Left lung (tissue), 10 donors: ENCODE data around the gene GPAT3. TPM values are rescaled to one million over a fixed set of nuclear protein-coding genes. Genes with fewer than 3 reads are reported as not detected.

Experiments used
- ATAC-seq: fragments of 200-7000 bp; cut with Tn5 transposase; one replicate; pipeline ENCODE4 v1.9.1; 2020; ENCODE audit warnings: moderate library complexity
- DNase-seq, 4 donors: peaks; one replicate each; pipeline ENCODE4 v3.0.0-alpha.2; 2013 to 2020
- H3K27ac ChIP-seq, 2 donors: fragments of 200-600 bp; sonication (generic) in 1 of 2; one replicate each; pipeline versions ENCODE4 v1.5.0 to v1.8.0; 2020 to 2021
- H3K27me3 ChIP-seq, 2 donors: fragments of 200-600 bp; sonication (generic) in 1 of 2; one replicate each; pipeline versions ENCODE4 v1.5.0 to v1.8.0; 2020 to 2021
- H3K36me3 ChIP-seq, 2 donors: fragments of 200-600 bp; sonication (generic) in 1 of 2; one replicate each; pipeline versions ENCODE4 v1.5.0 to v1.8.0; 2020 to 2021
- H3K4me1 ChIP-seq, 2 donors: fragments of 200-600 bp; one replicate each; pipeline ENCODE4 v1.8.0; 2021
- H3K4me3 ChIP-seq, 2 donors: fragments of 200-600 bp; sonication (generic) in 1 of 2; one replicate each; pipeline versions ENCODE4 v1.5.0 to v1.8.0; 2020 to 2021; ENCODE audit warnings: mild to moderate bottlenecking in 1 of 2
- H3K9me3 ChIP-seq, 2 donors: fragments of 200-600 bp; sonication (generic) in 1 of 2; one replicate each; pipeline versions ENCODE4 v1.5.0 to v1.8.0; 2020 to 2021
- CTCF ChIP-seq, 2 donors: fragments of 200-600 bp; sonication (generic) in 1 of 2; IDR thresholded peaks; one replicate each; pipeline versions ENCODE4 v1.5.0 to v1.8.0; 2021; ENCODE audit warnings: antibody characterized with exemption in 2 of 2
- intact Hi-C, 2 donors: fragments of 100-400 bp; cut with DNase I; formaldehyde crosslinking; loops; one replicate each; pipeline versions ENCODE4 v1.11.2 to v1.14.2; 2022
- polyA plus RNA-seq, 6 donors: library from polyadenylated mRNA; unstranded; fragments of 120-200 nt; gene quantifications; one replicate each; pipeline ENCODE4 v1.2.1, GENCODE V29; 2013; ENCODE audit not compliant: insufficient read length in 6 of 6
- total RNA-seq, 2 donors: library from RNA; stranded (reverse); fragmentation: NEBNext Ultra II Directional; extraction: Animal tissue kit (Norgen Biotek cat#: 25700); gene quantifications; one replicate each; pipeline ENCODE4 v1.2.1, GENCODE V29; 2021
- donor health status: DM: no; HTN: yes; CAD: no.
- donor health status: DM: no; HTN: no; CAD: no.

The GPAT3 gene
- total and polyA plus RNA-seq, 8 donors: 5.7 to 16.7 (median 14.2) TPM

DNA sequence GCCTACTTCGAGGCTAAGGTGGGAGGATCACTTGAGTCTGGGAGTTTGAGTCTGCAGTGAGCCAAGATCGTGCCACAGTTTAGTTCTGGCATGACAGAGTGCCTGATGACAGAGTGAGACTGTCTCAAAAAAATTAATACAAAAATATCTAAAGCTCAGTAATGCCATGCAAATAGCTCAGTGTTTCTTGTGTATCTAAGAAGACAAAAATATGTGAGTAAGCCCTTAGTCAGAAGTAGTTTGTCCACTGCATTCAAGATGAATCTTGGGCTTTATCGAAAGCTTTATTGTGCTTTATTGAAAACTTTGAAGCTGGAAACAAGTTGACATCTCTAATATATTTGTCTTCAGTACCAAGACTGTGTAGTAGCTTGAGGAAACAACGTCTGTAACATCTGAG is 115.9 kb downstream of the GPAT3 start:
- ATAC-seq (no peak), DNase-seq (no peak)
- no peaks in the 10 kb centered on the region for H3K4me1 ChIP-seq
- no peaks in the 10 kb centered on the region for H3K36me3 ChIP-seq
- H3K27ac ChIP-seq: no peak overlapping the region
- no peak for TF ChIP-seq CTCF (IDR thresholded peaks at IDR 0.05)
- H3K9me3 ChIP-seq: no peaks in the 10 kb centered on the region
- intact Hi-C loops: no loop called here
- peaks cover 0 to 14% of the 10 kb centered on the region in 2 donors for H3K27me3 ChIP-seq
- H3K4me3 ChIP-seq: no peak overlapping the region

Other genes with a start within 250 kb of the GPAT3 start
- gene HPSE, start 201.3 kb upstream of the GPAT3 start, total RNA-seq: 10 to 100 TPM in 1 of 2 donors, 1 to 10 TPM in 1; 6.5 to 19.2 TPM
- 1 to 10 TPM; 1.3 to 2.8 (median 1.7) TPM for gene HPSE, start 201.3 kb upstream of the GPAT3 start, polyA plus RNA-seq
- 10 to 100 TPM; 13.1 to 18.4 TPM for gene HELQ, start 80.3 kb upstream of the GPAT3 start, total RNA-seq
- 10 to 100 TPM; 20.1 to 23.5 (median 22.1) TPM for gene HELQ, start 80.3 kb upstream of the GPAT3 start, polyA plus RNA-seq
- gene MRPS18C, start 80.0 kb upstream of the GPAT3 start, total RNA-seq: 10 to 100 TPM; 28.5 to 40.5 TPM
- gene MRPS18C, start 80.0 kb upstream of the GPAT3 start, polyA plus RNA-seq: 10 to 100 TPM; 49.8 to 61.4 (median 55.9) TPM
- 10 to 100 TPM; 10.7 to 11.6 TPM for gene ABRAXAS1, start 51.0 kb upstream of the GPAT3 start, total RNA-seq
- gene ABRAXAS1, start 51.0 kb upstream of the GPAT3 start, polyA plus RNA-seq: 10 to 100 TPM; 47.4 to 55.5 (median 51.9) TPM